OCI-LY1 (cell line): ENCODE data around the gene ACSL4.
"Not testable (repeated sequence)": the region's sequence is repeated elsewhere in the genome, so short reads cannot be mapped to it uniquely, and the experiment has no call there.

Experiments
- H2AFZ ChIP-seq: fragments of 200-600 bp; sonication (generic), shearing (Covaris generic); 2 replicates; pipeline ENCODE4 v1.6.0; 2014; ENCODE audit warnings: antibody characterized with exemption, mild to moderate bottlenecking, low read length
- H3F3A ChIP-seq: fragments of 200-600 bp; sonication (generic), shearing (Covaris generic); 2 replicates; pipeline ENCODE4 v1.6.0; 2014; ENCODE audit warnings: mild to moderate bottlenecking, antibody characterized with exemption, low read length, moderate library complexity; ENCODE audit not compliant: insufficient read depth
- H3K27ac ChIP-seq: fragments of 200-600 bp; sonication (generic); 2 replicates; pipeline ENCODE4 v1.5.1; 2014; ENCODE audit warnings: low read length, mixed run types, mild to moderate bottlenecking, low read depth; ENCODE audit not compliant: poor library complexity, severe bottlenecking
- H3K27me3 ChIP-seq: fragments of 200-600 bp; sonication (generic); 2 replicates; pipeline ENCODE4 v1.6.0; 2014; ENCODE audit warnings: antibody characterized with exemption, mild to moderate bottlenecking, low read length, moderate library complexity; ENCODE audit not compliant: insufficient read depth
- H3K36me3 ChIP-seq: fragments of 200-600 bp; sonication (generic); 2 replicates; pipeline ENCODE4 v1.6.1; 2014; ENCODE audit warnings: mild to moderate bottlenecking, antibody characterized with exemption, low read length, moderate library complexity, mixed read lengths; ENCODE audit not compliant: insufficient read depth
- H3K4me1 ChIP-seq: fragments of 200-600 bp; sonication (generic); 2 replicates; pipeline ENCODE4 v1.5.1; 2014; ENCODE audit warnings: mild to moderate bottlenecking, low read length, moderate library complexity; ENCODE audit not compliant: insufficient read depth, severe bottlenecking
- H3K4me2 ChIP-seq: fragments of 200-600 bp; sonication (generic), shearing (Covaris generic); 2 replicates; pipeline ENCODE4 v1.6.1; 2014; ENCODE audit warnings: low read length
- H3K4me3 ChIP-seq: fragments of 200-600 bp; sonication (generic); 2 replicates; pipeline ENCODE4 v1.5.1; 2014; ENCODE audit warnings: low read length, low read depth, mild to moderate bottlenecking, mixed read lengths; ENCODE audit not compliant: poor library complexity, severe bottlenecking
- H3K79me2 ChIP-seq: fragments of 200-600 bp; shearing (Covaris generic); 2 replicates; pipeline ENCODE4 v1.6.1; 2016; ENCODE audit warnings: mixed run types, low read length, mixed read lengths; ENCODE audit not compliant: insufficient read depth
- H3K9ac ChIP-seq: fragments of 200-600 bp; sonication (generic), shearing (Covaris generic); 2 replicates; pipeline ENCODE4 v1.6.1; 2014; ENCODE audit warnings: mild to moderate bottlenecking, low read length, mixed read lengths
- H3K9me2 ChIP-seq: fragments of 200-600 bp; sonication (generic), shearing (Covaris generic); 2 replicates; pipeline ENCODE4 v1.6.1; 2014; ENCODE audit warnings: low read depth, mild to moderate bottlenecking, low read length, mixed read lengths
- H3K9me3 ChIP-seq: fragments of 200-600 bp; shearing (Covaris generic); 2 replicates; pipeline ENCODE4 v1.6.1; 2014; ENCODE audit warnings: low read length, mixed read lengths
- H4K20me1 ChIP-seq: fragments of 200-600 bp; sonication (generic), shearing (Covaris generic); 2 replicates; pipeline ENCODE4 v1.6.0; 2016; ENCODE audit warnings: mild to moderate bottlenecking, low read length; ENCODE audit not compliant: insufficient read depth
- EZH2 ChIP-seq: fragments of 200-600 bp; sonication (generic), shearing (Covaris generic); IDR thresholded peaks from 2 replicates; pipeline ENCODE4 v1.8.0; 2017; ENCODE audit warnings: borderline replicate concordance, mixed run types, mild to moderate bottlenecking, antibody characterized with exemption, low read length, moderate library complexity, mixed read lengths
- TF ChIP-seq, protein P1 (sequence below): fragments of 200-600 bp; sonication (generic), shearing (Covaris generic); IDR thresholded peaks from 2 replicates; pipeline ENCODE4 v1.5.1; 2017; ENCODE audit warnings: mild to moderate bottlenecking, antibody characterized with exemption, low read length, moderate library complexity, mixed read lengths

Gene ACSL4

DNA sequence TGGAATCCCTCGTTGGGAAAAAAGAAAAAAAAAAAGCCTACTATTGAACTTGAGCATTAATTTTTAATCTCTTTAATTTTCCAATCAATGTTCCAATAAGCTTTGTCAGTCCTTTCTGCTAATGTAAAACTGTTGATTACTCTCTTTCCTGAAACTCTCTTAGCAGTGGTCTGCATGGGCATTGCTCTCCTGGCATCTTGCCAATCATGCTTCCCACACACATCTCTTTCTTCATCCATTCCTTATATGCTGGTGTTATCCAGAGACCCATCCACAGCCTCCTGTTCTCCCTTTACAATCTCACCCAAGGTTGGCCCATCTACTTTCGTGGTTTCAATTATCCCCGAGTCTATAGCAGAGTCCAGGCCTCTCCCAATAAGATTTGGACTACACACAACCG, 76.3 kb downstream of the ACSL4 start:
- no peaks in the 10 kb centered on the region for H3K9me3 ChIP-seq
- H3F3A ChIP-seq: no peaks in the 10 kb centered on the region
- TF ChIP-seq, protein P1, sequence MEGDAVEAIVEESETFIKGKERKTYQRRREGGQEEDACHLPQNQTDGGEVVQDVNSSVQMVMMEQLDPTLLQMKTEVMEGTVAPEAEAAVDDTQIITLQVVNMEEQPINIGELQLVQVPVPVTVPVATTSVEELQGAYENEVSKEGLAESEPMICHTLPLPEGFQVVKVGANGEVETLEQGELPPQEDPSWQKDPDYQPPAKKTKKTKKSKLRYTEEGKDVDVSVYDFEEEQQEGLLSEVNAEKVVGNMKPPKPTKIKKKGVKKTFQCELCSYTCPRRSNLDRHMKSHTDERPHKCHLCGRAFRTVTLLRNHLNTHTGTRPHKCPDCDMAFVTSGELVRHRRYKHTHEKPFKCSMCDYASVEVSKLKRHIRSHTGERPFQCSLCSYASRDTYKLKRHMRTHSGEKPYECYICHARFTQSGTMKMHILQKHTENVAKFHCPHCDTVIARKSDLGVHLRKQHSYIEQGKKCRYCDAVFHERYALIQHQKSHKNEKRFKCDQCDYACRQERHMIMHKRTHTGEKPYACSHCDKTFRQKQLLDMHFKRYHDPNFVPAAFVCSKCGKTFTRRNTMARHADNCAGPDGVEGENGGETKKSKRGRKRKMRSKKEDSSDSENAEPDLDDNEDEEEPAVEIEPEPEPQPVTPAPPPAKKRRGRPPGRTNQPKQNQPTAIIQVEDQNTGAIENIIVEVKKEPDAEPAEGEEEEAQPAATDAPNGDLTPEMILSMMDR: no peak
- TF ChIP-seq EZH2: no peak
- no peak overlapping the region for H3K9ac ChIP-seq
- no peaks in the 10 kb centered on the region for H4K20me1 ChIP-seq
- no peaks in the 10 kb centered on the region for H3K4me1 ChIP-seq
- H3K4me2 ChIP-seq: no peak overlapping the region
- no peaks in the 10 kb centered on the region for H3K27me3 ChIP-seq
- H3K27ac ChIP-seq: no peak overlapping the region
- no peaks in the 10 kb centered on the region for H3K79me2 ChIP-seq
- H3K4me3 ChIP-seq: no peak overlapping the region
- no peaks in the 10 kb centered on the region for H3K9me2 ChIP-seq
- H3K36me3 ChIP-seq: peaks cover 30% of the 10 kb centered on the region
- no peak overlapping the region for H2AFZ ChIP-seq

DNA sequence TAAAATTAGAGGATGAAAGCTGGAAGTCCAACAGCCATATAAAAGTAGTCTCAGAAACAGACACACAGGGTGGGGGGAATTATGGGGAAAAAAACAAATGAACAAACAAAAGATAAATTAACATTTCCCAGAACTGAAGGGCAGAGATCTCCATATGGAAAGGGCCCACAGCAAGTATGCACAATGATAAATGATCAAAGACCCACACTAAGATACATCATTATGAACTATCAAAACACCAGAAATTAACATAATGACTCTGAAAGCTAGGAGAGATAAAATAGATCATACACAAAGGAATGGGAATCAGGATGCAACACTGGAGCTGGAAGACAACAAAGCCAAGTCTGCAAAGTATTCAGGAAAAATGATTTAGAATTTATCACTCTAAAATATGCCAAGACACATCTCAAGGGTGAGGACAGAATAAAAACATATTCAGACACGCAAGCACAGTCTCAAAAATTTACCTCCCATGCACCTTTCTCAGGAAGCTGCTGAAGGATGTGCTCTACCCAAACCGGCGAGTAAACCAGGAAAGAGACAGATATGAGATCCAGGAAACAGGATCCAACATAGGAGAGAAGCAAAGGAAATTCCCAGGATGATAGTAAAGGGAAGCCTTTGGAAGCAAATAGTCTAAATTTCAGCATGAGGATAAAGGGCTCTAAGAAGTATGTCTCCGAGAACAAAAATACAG, 77.4 kb downstream of the ACSL4 start:
- H3K36me3 ChIP-seq: peaks cover 28% of the 10 kb centered on the region

DNA sequence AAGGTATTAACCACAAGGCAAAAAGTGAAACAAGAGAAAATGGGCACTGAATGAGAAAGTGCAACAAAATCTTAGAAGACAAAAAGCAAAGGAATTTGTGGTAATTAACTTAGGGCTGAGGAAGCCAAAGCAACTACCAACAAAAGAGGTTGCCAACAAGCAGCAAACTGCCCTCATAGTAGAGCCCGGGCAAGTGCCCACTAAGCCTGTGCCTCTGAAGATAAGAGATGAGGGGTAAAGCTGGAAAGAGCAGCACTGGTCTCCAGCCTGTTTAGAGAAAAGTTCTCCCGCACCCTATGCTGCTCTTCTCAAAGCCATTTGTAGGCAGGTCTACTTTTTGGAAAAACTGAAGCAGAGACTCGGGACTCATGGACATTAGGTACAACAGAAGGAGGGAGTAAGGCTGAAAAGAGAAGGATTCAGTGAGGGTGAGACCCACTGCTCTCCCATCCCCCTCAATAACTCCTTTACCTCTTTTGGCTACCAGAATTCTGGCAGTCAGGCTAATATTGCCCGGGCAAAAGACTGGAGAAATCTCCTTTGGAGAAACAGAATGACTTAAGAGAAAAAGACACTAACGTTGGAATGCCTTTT, 78.4 kb downstream of the ACSL4 start:
- Histone ChIP-seq H3K4me2 (no peak overlapping the region), H3K27me3 (no peaks in the 10 kb centered on the region), H3K79me2 (no peaks in the 10 kb centered on the region), H3F3A (no peaks in the 10 kb centered on the region), H3K36me3 (peaks cover 18% of the 10 kb centered on the region), H3K9me3 (no peaks in the 10 kb centered on the region), H3K4me1 (no peaks in the 10 kb centered on the region), H3K9me2 (no peaks in the 10 kb centered on the region), H3K9ac (no peak overlapping the region), H4K20me1 (no peaks in the 10 kb centered on the region), H3K4me3 (no peak overlapping the region), H2AFZ (no peak overlapping the region), H3K27ac (no peak overlapping the region)
- TF ChIP-seq, protein P1: no peak

More for the DNA sequence above, 77.4 kb downstream of the ACSL4 start:
- no peaks in the 10 kb centered on the region for H3K27me3 ChIP-seq
- TF ChIP-seq, protein P1: no peak
- TF ChIP-seq EZH2: no peak
- no peaks in the 10 kb centered on the region for H3K4me1 ChIP-seq
- no peak overlapping the region for H3K9ac ChIP-seq
- no peaks in the 10 kb centered on the region for H3K79me2 ChIP-seq
- no peak overlapping the region for H2AFZ ChIP-seq
- H3F3A ChIP-seq: no peaks in the 10 kb centered on the region
- H3K4me3 ChIP-seq: no peak overlapping the region
- H3K9me3 ChIP-seq: no peaks in the 10 kb centered on the region
- H3K27ac ChIP-seq: no peak overlapping the region
- no peaks in the 10 kb centered on the region for H3K9me2 ChIP-seq
- no peak overlapping the region for H3K4me2 ChIP-seq
- no peaks in the 10 kb centered on the region for H4K20me1 ChIP-seq

DNA sequence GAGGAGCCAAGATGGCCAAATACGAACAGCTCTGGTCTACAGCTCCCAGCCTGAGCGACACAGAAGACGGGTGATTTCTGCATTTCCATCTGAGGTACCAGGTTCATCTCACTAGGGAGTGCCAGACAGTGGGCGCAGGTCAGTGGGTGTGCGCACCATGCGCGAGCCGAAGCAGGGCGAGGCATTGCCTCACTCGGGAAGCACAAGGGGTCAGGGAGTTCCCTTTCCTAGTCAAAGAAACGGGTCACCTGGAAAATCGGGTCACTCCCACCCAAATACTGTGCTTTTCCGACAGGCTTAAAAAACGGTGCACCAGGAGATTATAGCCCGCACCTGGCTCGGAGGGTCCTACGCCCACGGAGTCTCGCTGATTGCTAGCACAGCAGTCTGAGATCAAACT, 88.4 kb downstream of the ACSL4 start:
- not testable (repeated sequence) for H4K20me1 ChIP-seq, H3K4me2 ChIP-seq, H3K9me2 ChIP-seq, H3K79me2 ChIP-seq, H3K9ac ChIP-seq, H3K4me1 ChIP-seq, H2AFZ ChIP-seq, H3K9me3 ChIP-seq, H3K27ac ChIP-seq, H3F3A ChIP-seq, H3K27me3 ChIP-seq, H3K4me3 ChIP-seq, H3K36me3 ChIP-seq
